HG03175 (cell line): Measurements from ENCODE around the gene FMC1.

Experiments used
- ATAC-seq: cut with Tn5 transposase; IDR thresholded peaks from one replicate; pipeline ENCODE4 v1.9.1; 2021; ENCODE audit warnings: mild to moderate bottlenecking, moderate library complexity; ENCODE audit not compliant: unreplicated experiment

FMC1 gene

DNA sequence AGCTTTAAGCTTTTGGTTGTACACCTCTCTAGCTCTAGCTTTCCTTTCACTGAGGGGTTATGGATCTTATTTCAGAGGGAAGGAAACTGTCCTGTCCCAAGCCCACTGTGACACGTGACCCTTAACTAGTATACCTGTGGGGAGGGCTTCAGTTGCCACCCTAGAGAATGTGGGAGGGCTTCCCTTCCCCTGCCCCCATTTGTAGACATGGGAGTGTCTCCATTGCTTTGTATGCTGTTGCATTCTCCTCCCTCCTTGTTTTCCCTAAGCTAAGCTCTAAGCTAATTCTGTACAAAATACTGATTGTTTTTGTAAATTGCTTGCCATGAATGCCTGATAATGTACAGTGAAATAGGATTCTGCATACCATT lies 29.8 kb downstream of the FMC1 start:
- no peak for ATAC-seq

DNA sequence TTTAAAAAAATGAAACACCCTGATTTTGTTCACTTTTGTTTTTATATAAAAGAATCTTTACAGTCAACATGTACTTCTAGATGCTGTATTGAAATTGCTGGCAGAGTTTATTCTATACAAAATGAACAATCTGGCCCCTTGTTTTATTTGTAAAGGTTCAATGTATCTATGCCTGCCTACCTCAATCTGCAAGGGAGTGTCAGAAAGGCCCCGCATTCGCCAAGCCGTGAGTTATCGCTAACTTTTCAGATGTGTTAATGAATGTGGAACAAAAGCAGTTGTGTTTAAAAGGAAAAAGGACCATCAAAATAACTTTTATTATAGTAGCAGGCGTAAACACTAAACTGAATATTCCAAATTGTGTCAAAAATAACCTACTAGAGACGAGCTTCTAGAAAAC lies 33.1 kb downstream of the FMC1 start:
- ATAC-seq = no peak

GRCh38 chr7:139382439-139382838 lies 41.3 kb downstream of the FMC1 start:
- ATAC-seq = no peak

DNA sequence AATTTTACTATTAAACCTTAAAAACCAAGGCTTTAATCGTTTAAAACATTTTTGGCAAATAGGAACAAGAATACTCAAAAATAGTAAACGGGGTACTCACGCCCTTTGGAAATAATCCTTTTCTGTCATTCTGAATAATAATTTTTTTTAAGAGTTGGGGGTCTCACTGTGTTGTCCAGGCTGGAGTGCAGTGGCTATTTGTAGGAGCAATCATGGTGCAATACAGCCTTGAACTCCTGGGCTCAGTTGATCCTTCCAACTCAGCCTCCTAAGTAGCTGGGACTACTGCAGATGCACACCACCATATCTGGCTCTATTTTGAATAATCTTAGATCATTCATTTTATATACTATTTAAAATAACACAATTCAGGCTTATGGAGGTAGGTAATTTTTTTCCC lies 43.5 kb downstream of the FMC1 start:
- ATAC-seq = no peak

DNA sequence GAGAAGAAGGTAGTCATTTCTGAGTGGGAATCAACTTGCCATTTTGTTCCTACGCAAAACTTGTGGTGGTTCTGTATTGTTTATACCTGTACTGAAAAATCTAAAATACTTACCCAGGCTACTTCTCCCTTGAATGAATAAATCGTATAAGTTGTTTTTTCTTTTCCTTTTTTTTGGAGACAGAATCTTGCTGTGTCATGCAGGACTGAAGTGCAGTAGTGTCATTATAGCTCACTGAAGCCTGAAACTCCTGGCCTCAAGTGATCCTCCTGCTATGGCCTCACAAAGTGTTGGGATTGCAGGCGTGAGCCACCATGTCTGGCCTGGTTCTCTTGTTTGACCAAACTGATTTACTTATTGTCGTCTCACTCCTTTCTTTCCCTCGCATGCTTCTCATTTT lies 46.5 kb downstream of the FMC1 start:
- no peak for ATAC-seq

GRCh38 chr7:139389091-139389490 lies 48.0 kb downstream of the FMC1 start:
- ATAC-seq = no peak

- ATAC-seq = no peak
Measured at GRCh38 chr7:139389774-139390173, 48.6 kb downstream of the FMC1 start.

DNA sequence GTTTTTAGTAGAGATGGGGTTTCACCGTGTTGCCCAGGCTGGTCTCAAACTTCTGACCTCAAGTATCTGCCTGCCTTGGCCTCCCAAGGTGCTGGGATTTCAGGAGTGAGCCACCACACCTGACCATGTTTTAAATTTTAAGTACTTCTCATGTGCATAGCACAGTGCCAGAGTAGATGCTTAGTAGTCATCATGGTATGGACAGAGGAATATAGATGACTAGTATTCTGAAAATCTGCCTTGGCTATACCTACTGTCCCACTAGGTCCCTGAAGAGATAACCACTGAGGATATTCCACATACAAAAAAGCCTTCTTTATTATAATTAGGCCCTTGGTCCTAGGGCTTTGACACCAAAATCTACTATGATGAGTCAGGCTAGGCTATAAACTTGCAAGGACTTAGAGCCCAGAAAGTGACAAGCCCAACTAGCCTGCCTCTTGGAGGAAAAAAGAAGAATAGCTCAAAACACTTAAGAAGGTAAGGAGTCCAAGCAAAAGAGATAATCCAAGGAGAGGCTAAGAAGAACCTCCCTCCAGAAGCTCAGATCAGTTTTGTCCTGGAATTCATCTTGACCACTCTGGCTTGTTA lies 52.6 kb downstream of the FMC1 start:
- no peak for ATAC-seq

GRCh38 chr7:139394540-139394939 lies 53.4 kb downstream of the FMC1 start:
- no peak for ATAC-seq
